NCI-H1694 (cell line): ENCODE data around the gene SAC3D1.

Experiments
- DNase-seq: peaks from one replicate; lab custom pipeline; 2025; lab: John Stamatoyannopoulos, UW

Gene SAC3D1

GRCh38 chr11:65059959-65060824 is 19.2 kb downstream of the SAC3D1 start:
- DNase-seq: no peak

DNA sequence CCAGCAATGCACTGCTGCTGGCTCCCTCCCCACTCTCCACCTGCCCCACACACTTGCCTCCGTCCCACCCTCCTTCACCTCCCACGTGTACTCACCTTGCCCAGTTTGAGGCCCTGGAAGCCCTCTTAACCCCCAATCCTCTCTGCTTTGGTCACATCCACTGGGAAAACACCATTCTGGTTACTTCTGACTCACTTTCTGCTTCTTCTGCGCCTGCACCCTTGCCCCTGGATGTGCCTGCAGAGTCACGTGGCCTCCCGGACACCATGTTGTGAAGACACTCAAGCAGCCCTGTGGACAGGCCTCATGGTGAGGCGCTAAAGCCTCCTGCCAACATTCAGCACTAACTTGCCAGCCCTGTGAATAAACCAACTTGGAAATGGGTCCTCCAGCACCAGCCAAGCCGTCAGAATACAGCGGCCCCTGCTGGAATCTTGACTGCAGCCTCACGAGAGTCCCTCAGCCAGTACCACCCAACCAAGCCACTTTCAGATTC is 20.0 kb downstream of the SAC3D1 start:
- DNase-seq: no peak

DNA sequence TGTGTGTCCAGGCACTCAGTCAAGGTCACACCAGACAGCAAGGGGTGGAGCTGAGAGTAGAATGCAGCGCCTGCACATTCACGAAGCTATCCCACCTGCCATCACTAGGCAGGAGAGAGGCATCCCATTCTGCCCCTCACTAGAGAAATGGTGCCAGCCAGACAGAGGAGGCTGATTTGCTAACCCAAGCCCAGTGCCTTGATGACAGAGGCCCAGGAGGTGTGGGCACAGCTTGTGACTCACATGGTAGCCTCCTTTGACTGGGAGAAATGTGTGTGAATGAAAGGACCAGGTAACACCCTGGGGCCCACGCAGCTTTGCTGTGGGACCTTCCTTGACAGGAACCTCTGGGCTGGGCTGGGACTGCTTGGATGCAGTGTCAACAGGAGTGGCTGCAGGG is 22.5 kb downstream of the SAC3D1 start:
- DNase-seq: no peak

- DNase-seq: no peak
Observed at GRCh38 chr11:65064847-65065240, 23.8 kb downstream of the SAC3D1 start.

DNA sequence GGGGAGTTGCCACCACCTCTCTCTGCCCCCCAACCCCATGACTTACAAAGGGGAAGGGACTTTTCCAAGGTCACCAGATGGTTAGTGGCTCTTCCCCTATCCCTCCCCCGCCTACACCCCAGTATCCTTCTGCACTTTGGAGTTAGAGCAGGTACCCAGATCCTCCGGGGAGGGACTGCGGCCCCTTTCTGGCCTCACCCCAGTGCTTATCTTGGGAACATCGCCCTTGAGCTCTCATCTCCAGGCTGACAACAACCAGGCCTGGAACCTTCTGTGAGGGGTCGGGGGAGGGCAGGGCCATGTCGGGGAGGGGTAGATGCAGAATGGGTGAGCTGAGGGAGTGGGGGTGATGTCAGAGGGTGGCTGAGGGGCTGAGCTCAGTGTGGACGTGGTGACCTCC is 24.8 kb downstream of the SAC3D1 start:
- DNase-seq: no peak

DNA sequence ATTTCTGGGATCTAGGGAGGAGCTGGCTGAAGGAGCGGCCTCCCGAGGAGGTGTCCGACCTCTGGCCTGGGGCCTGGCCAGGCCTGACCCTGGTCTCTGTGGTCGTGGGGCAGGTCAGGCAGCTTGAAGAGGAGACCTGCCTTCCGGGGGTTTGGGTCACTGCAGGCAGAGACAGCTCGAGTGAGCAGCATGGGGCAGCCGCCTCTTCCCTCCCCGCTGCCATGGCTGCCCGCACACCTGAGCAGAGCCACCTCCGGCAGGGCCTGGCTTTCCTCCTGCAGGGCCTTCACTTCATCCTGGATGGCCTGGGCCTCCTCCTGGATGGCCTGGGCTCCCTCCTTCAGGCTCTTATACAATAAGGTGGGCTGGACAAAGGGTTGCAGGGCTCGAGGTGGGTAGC is 25.3 kb downstream of the SAC3D1 start:
- no peak for DNase-seq

GRCh38 chr11:65066805-65067291 is 25.8 kb downstream of the SAC3D1 start:
- DNase-seq: no peak

- no peak for DNase-seq
Observed at GRCh38 chr11:65067446-65067845, 26.4 kb downstream of the SAC3D1 start.

DNA sequence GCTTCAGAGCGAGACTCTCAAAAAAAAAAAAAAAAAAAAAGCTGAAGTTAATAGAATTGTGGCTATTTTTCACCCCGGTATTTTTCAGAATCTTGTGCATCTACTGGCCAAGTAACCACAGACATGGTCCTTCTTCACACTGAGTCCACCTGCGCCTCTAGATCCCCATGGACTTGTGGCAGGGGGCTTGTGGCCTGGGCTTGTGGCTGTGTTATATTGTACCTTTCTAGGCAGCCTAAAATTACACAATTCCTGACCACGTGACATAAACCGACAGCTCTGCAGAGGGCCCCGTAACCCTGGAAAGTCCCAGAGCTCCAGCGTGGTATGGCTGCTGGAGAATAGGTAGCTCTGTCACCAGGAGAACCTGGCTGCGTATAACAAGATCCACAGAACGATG is 28.2 kb downstream of the SAC3D1 start:
- DNase-seq: no peak

- DNase-seq: no peak
Observed at GRCh38 chr11:65071907-65072630, 31.1 kb downstream of the SAC3D1 start.

- no peak for DNase-seq
Observed at GRCh38 chr11:65072631-65072966, 31.6 kb downstream of the SAC3D1 start.

DNA sequence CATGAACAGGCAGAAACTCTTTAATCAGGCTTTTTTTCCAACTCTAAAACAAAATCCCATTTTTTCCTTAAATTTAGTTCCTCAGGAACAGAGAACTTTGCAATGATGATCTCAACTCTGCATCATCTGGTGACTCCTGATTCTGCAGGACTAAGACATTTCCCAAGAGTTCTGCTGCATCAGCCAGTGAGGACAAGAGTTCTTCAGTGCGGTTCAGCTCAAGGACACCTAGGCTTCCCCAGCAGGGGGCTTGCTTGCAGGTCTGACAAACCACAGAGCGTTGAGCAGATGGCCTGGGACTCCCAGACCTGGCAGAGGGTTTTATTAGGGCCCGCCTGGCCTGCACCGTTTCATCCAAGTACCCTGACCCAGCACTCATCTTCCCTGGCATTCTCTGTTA is 36.4 kb downstream of the SAC3D1 start:
- no peak for DNase-seq

GRCh38 chr11:65078151-65078550 is 37.1 kb downstream of the SAC3D1 start:
- peak; percentile 46 for DNase-seq

DNA sequence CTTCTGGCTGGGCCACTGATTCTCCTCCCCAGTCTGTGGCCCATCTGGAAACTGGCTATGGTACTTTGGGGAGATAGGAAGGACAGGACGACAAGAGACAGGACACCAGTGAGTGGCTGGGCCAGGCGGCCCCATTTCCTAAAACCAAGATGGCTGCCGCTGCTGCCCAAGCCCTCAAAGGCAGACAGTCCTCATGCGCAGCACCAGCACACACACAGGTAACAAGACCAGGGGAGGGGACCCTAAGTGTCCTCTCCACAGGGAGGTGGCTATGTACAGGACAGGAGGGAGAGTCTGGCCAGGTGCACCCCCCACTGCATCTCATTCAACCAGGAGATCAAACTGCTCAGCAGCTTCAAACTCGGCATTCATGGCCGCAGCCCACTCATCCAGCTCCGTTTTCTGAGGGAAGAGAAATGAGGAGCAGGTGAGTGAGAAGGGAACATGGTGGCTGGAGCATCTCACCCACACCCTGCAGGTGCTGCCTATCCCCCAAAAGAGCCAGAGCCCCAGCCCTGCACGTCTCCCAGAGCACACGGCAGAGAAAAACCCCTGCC is 37.9 kb downstream of the SAC3D1 start:
- no peak for DNase-seq

DNA sequence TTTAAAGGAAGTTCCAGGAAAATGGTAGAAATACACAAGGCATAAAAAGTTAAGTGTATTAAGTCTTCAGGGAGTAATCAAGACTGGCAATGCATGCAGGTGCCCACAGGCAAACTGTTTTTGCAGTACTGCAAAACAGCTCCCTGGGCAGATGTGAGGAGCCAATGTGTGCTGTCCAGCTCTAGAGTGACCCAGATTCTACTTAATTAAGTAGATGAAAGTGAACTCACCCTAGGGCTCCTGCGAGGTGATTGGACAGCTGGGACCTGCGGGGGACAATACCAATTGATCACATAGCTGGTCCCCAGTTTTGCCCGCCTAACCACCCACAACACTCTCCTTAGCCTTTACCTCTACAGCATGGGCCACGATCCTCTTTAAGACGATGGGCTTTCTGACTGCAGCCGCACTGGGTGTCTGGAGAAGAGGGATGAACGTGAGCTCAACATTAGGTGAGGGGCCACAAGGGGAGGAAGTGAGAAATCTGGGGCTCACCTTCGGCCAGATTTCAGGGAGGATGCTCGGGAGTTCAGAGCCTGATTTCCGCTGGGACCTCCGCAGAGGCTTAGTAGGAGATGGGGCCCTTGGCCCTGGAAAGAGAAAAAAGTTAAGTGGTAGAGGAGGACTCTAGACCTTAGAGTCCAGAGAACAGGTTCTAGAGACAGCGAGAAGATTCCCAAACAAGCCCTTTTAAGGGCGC is 42.3 kb downstream of the SAC3D1 start:
- DNase-seq: no peak

DNA sequence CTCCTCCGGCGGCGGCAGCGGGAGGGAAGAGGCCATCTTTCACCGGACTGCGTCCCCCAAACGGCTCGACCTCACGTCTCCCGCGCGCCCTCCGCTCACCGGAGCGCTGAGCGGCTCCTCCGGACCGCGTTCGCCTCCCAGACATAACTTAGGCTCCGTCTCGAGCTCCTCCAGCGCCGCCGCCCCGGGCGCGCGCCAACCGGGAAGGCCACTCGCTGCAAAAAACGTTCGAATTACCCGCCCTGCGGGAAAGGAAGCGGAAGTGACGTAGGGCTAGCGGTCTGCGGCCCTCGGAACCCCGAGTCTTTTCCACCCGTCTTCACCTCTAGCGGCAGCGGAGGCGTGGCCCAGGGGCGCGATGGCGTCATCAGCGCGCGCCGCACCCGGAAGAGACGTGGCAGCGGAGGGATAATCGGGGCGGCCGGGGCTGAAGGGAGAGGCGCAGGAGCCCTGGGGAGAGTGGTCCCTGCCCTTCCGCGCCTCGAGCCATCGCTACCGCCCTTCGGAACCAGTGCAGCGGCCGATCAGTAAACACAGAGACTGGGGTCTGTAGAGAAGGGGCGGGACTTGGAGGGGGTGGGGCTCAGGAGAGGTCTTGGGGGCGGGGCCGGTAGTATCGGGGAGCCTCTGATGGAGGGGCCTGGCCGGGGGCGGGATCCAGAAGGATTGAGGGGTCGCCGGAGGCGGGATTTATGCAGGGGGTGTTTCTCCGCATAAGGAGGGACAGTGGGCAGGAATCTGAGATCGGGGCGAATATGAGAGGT is 43.0 kb downstream of the SAC3D1 start, which contains the start of the genes CDCA5 and ZFPL1:
Gene CDCA5 (minus strand): TSS at position 207 of the 764 bp plus-strand sequence. CDS start 62 bp downstream, at position 145.
Gene ZFPL1 (plus strand): TSS at position 389 of the 764 bp plus-strand sequence. CDS start 477 bp downstream, outside the sequence.
- DNase-seq: peak; percentile 91

DNA sequence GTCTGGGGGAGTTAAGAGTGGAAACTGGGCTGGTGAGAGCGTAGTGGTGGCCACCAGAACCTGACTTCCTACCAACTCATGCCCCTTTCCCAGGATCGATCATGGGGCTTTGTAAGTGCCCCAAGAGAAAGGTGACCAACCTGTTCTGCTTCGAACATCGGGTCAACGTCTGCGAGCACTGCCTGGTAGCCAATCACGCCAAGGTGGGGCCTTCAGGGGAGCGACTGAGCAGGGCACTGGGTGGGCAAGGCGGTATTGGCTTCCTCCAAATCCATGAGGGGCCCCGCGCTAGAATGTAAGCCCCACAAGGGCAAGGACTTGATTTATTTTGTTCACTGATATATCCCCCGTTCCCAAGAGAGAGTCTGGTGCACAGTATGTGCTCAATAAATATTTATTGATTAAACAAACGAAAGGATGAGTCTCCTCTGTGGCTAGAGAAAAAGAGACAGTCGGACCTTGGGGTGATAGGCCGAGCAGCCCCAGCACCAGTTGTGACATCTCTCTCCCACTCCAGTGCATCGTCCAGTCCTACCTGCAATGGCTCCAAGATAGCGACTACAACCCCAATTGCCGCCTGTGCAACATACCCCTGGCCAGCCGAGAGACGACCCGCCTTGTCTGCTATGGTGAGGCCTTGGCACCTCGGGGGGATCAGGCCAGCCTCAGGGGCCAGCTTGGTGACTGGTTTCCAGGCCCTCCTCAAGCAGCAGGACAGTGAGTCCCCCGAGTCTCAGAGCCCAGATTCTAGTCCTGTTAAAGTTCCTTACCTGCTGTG is 43.8 kb downstream of the SAC3D1 start:
- no peak for DNase-seq

- DNase-seq: no peak
Observed at GRCh38 chr11:65085446-65085845, 44.4 kb downstream of the SAC3D1 start.

- no peak for DNase-seq
Observed at GRCh38 chr11:65086809-65087208, 45.8 kb downstream of the SAC3D1 start.

GRCh38 chr11:65087216-65087615 is 46.2 kb downstream of the SAC3D1 start:
- DNase-seq: no peak
